ENCODE measurements around the gene HEPACAM. TPM values are rescaled to one million over a fixed set of nuclear protein-coding genes. Genes with fewer than 3 reads are reported as not detected.

The HEPACAM gene
- polyA plus RNA-seq, 2 of the 4 experiments (the other 2 are of a cell fraction): not detected

DNA sequence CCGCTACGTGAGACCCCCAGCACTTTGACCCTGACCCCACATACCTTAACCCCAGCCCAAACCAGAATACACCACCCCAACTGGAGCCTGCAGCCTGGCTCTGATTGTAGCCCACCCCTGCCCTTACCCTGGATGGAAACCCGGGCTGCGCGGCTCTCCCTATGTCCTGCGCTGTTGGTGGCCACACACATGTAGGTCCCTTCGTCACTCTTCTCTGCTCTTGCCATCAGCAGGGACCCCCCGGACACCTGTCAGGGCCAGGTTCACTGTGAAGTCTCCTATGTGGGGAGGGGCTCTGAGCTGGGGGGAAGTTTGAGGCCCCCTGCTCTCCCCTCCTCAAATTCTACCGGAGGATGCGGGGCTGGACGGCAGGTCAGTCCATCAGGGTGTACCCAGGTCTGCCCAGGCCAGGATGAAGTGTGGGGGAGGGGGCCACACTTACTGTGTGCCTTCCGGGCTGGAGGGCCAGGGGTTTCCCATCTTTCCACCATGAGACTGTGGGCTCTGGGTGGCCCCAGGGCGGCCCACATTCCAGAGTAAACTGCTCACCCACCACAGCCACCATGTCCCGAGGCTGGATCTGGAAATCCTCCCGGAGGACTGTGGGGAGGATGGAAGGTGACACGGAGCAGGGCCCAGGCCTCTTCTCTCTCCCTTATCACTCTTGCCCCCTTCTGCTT is 39.6 kb downstream of the HEPACAM start:
- CTCF ChIA-PET: interaction anchor here (0.8 to 1.2 kb wide), 3 partner anchors 15 to 30 kb away, joined by 3 to 4 read pairs (median 4); no protein-coding TSS in a partner anchor
- no peak for DNase-seq (ENCODE audit: low read depth in 1 of 2, low spot score in 1 of 2)
- no peak for ATAC-seq
- TF ChIP-seq POLR2A (IDR thresholded peaks at IDR 0.05; ENCODE audit: low read length) (no peak), EHMT2 (IDR thresholded peaks at IDR 0.05; ENCODE audit: low read depth) (no peak), CHD4 (IDR thresholded peaks at IDR 0.05; ENCODE audit: borderline replicate concordance) (no peak), MAFK (IDR thresholded peaks at IDR 0.05; ENCODE audit: partially characterized antibody) (no peak), ZC3H11A (IDR thresholded peaks at IDR 0.05) (no peak), CHD2 (IDR thresholded peaks at IDR 0.05; ENCODE audit: low read length, partially characterized antibody) (no peak), JUNB (IDR thresholded peaks at IDR 0.05) (no peak)
- TF ChIP-seq, protein P1, sequence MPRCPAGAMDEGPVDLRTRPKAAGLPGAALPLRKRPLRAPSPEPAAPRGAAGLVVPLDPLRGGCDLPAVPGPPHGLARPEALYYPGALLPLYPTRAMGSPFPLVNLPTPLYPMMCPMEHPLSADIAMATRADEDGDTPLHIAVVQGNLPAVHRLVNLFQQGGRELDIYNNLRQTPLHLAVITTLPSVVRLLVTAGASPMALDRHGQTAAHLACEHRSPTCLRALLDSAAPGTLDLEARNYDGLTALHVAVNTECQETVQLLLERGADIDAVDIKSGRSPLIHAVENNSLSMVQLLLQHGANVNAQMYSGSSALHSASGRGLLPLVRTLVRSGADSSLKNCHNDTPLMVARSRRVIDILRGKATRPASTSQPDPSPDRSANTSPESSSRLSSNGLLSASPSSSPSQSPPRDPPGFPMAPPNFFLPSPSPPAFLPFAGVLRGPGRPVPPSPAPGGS (IDR thresholded peaks at IDR 0.05): no peak
- TF ChIP-seq, protein P2, sequence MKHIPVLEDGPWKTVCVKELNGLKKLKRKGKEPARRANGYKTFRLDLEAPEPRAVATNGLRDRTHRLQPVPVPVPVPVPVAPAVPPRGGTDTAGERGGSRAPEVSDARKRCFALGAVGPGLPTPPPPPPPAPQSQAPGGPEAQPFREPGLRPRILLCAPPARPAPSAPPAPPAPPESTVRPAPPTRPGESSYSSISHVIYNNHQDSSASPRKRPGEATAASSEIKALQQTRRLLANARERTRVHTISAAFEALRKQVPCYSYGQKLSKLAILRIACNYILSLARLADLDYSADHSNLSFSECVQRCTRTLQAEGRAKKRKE (CRISPR knock-in tag; IDR thresholded peaks at IDR 0.05; ENCODE audit: low read depth): no peak
- TF ChIP-seq, protein P3, sequence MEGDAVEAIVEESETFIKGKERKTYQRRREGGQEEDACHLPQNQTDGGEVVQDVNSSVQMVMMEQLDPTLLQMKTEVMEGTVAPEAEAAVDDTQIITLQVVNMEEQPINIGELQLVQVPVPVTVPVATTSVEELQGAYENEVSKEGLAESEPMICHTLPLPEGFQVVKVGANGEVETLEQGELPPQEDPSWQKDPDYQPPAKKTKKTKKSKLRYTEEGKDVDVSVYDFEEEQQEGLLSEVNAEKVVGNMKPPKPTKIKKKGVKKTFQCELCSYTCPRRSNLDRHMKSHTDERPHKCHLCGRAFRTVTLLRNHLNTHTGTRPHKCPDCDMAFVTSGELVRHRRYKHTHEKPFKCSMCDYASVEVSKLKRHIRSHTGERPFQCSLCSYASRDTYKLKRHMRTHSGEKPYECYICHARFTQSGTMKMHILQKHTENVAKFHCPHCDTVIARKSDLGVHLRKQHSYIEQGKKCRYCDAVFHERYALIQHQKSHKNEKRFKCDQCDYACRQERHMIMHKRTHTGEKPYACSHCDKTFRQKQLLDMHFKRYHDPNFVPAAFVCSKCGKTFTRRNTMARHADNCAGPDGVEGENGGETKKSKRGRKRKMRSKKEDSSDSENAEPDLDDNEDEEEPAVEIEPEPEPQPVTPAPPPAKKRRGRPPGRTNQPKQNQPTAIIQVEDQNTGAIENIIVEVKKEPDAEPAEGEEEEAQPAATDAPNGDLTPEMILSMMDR (IDR thresholded peaks at IDR 0.05): no peak
- TF ChIP-seq, protein P4, sequence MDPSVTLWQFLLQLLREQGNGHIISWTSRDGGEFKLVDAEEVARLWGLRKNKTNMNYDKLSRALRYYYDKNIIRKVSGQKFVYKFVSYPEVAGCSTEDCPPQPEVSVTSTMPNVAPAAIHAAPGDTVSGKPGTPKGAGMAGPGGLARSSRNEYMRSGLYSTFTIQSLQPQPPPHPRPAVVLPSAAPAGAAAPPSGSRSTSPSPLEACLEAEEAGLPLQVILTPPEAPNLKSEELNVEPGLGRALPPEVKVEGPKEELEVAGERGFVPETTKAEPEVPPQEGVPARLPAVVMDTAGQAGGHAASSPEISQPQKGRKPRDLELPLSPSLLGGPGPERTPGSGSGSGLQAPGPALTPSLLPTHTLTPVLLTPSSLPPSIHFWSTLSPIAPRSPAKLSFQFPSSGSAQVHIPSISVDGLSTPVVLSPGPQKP (IDR thresholded peaks at IDR 0.05; ENCODE audit: low read depth, low read length): no peak
- FAIRE-seq: no peak
- 76% methylated on average over 6 of the region's 16 CpGs for WGBS (ENCODE audit: missing lambda C conversion rate)
- H3K4me2 ChIP-seq: no peak overlapping the region
- no peak overlapping the region for H3K4me3 ChIP-seq
- POLR2A ChIA-PET: interaction anchor here (4.9 kb wide), 1 partner anchor 20 kb away, joined by 24 read pairs; no protein-coding TSS in a partner anchor
- H3K9me3 ChIP-seq: no peaks in the 10 kb centered on the region
- H3K4me1 ChIP-seq: peaks cover 25% of the 10 kb centered on the region
- no peak overlapping the region for H3K27ac ChIP-seq

DNA sequence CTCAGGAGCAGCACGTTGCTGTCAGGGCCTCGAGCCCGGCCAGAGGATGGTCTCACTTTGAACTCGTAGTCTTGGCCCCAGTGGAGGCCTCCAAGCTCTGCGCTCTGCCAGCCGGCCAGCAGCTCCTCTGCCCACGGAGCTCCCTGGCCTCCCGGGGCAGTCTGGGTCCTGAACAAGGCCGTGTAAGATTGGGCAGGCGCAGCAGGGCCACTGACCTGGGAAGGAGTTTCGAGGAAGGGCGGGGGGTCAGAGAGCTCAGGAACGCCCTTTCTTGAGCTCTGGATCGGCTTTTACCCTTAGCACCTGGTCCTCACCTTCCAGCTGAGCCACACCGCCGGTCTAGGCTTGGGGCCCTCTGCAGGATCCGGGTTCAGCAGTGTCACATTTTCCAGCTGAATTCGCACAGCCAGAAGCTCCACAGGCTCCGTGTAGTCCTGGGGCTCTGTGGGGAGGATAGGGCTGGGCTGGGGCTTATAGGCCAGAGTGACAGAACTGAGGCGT is 40.3 kb downstream of the HEPACAM start:
- POLR2A ChIA-PET: interaction anchor here (0.6 kb wide), 1 partner anchor 19 kb away, joined by 4 read pairs; no protein-coding TSS in a partner anchor
- H3K27ac ChIP-seq: no peak overlapping the region
- CTCF ChIA-PET: interaction anchor here (1.2 kb wide), 1 partner anchor 29 kb away, joined by 4 read pairs; no protein-coding TSS in a partner anchor
- no peak overlapping the region for H3K4me3 ChIP-seq
- DNase-seq (ENCODE audit: low read depth in 1 of 2, low spot score in 1 of 2): no peak
- no peak for ATAC-seq
- no peak overlapping the region for H3K4me2 ChIP-seq
- 85% methylated on average over 13 of the region's 20 CpGs for WGBS (ENCODE audit: missing lambda C conversion rate)
- peaks cover 21% of the 10 kb centered on the region for H3K4me1 ChIP-seq
- H3K9me3 ChIP-seq: no peaks in the 10 kb centered on the region
- FAIRE-seq: no peak
- TF ChIP-seq, protein P4 (IDR thresholded peaks at IDR 0.05; ENCODE audit: low read depth, low read length): no peak
- TF ChIP-seq, protein P5, sequence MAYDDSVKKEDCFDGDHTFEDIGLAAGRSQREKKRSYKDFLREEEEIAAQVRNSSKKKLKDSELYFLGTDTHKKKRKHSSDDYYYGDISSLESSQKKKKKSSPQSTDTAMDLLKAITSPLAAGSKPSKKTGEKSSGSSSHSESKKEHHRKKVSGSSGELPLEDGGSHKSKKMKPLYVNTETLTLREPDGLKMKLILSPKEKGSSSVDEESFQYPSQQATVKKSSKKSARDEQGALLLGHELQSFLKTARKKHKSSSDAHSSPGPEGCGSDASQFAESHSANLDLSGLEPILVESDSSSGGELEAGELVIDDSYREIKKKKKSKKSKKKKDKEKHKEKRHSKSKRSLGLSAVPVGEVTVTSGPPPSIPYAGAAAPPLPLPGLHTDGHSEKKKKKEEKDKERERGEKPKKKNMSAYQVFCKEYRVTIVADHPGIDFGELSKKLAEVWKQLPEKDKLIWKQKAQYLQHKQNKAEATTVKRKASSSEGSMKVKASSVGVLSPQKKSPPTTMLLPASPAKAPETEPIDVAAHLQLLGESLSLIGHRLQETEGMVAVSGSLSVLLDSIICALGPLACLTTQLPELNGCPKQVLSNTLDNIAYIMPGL (CRISPR knock-in tag; IDR thresholded peaks at IDR 0.05; ENCODE audit: borderline replicate concordance): no peak
- no peak for TF ChIP-seq RARB (CRISPR knock-in tag; IDR thresholded peaks at IDR 0.05)
- no peak for TF ChIP-seq ZC3H11A (IDR thresholded peaks at IDR 0.05)
- no peak for TF ChIP-seq CBX2 (IDR thresholded peaks at IDR 0.05; ENCODE audit: borderline replicate concordance, low read depth)
- TF ChIP-seq HOXB13 (CRISPR knock-in tag; IDR thresholded peaks at IDR 0.05; ENCODE audit: low read depth): no peak
- no peak for TF ChIP-seq FOSL2 (IDR thresholded peaks at IDR 0.05)
- no peak for TF ChIP-seq FOSL2 (CRISPR knock-in tag; IDR thresholded peaks at IDR 0.05)
- TF ChIP-seq JUN (IDR thresholded peaks at IDR 0.05): no peak
- no peak for TF ChIP-seq NFE2L2 (conservative IDR thresholded peaks at IDR 0.05; ENCODE audit: low read length)
- no peak for TF ChIP-seq SREBF2 (IDR thresholded peaks at IDR 0.05)
- no peak for TF ChIP-seq RCOR1 (IDR thresholded peaks at IDR 0.05; ENCODE audit: low read depth, low read length)
- no peak for TF ChIP-seq ZSCAN20 (CRISPR knock-in tag; IDR thresholded peaks at IDR 0.05)
- TF ChIP-seq, protein P6, sequence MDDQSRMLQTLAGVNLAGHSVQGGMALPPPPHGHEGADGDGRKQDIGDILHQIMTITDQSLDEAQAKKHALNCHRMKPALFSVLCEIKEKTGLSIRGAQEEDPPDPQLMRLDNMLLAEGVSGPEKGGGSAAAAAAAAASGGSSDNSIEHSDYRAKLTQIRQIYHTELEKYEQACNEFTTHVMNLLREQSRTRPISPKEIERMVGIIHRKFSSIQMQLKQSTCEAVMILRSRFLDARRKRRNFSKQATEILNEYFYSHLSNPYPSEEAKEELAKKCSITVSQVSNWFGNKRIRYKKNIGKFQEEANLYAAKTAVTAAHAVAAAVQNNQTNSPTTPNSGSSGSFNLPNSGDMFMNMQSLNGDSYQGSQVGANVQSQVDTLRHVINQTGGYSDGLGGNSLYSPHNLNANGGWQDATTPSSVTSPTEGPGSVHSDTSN (IDR thresholded peaks at IDR 0.05): no peak
- TF ChIP-seq ZFP36 (IDR thresholded peaks at IDR 0.05; ENCODE audit: borderline replicate concordance, partially characterized antibody): no peak
- no peak for TF ChIP-seq BHLHE40 (IDR thresholded peaks at IDR 0.05; ENCODE audit: low read depth, low read length)
- no peak for TF ChIP-seq HOXA7 (CRISPR knock-in tag; IDR thresholded peaks at IDR 0.05)
- TF ChIP-seq PHF8 (IDR thresholded peaks at IDR 0.05; ENCODE audit: borderline replicate concordance, low read depth): no peak
- no peak for TF ChIP-seq FOSB (CRISPR knock-in tag; IDR thresholded peaks at IDR 0.05)

Measured in A549 (cell line).